Right ventricle myocardium superior (tissue), 1 donor: ENCODE data around the gene ME2. TPM values are rescaled to one million over a fixed set of nuclear protein-coding genes. Genes with fewer than 3 reads are reported as not detected.
A peak's percentile ranks its signal among the peaks of the same experiment; 100 is the strongest.
"Not testable (repeated sequence)": the region's sequence is repeated elsewhere in the genome, so short reads cannot be mapped to it uniquely, and the experiment has no call there.

Experiments
- ATAC-seq: fragments of 200-7000 bp; cut with Tn5 transposase; one replicate; pipeline ENCODE4 v1.9.1; 2020; ENCODE audit warnings: mild to moderate bottlenecking; ENCODE audit not compliant: poor library complexity
- DNase-seq: peaks from one replicate; pipeline ENCODE4 v3.0.0-alpha.2; 2020
- intact Hi-C: fragments of 100-400 bp; cut with DNase I; formaldehyde crosslinking; loops from one replicate; pipeline ENCODE4 v1.11.2; 2022
- total RNA-seq: library from RNA; stranded (reverse); fragmentation: NEBNext Ultra II Directional; extraction: Animal tissue kit (Norgen Biotek cat#: 25700); gene quantifications from one replicate; pipeline ENCODE4 v1.2.1, GENCODE V29; 2021
- donor health status: DM: no; HTN: yes; CAD: no; lungs with severe emphysema.

ME2 gene
- total RNA-seq, 1 donor from 2014 or later: 92.6 TPM

DNA sequence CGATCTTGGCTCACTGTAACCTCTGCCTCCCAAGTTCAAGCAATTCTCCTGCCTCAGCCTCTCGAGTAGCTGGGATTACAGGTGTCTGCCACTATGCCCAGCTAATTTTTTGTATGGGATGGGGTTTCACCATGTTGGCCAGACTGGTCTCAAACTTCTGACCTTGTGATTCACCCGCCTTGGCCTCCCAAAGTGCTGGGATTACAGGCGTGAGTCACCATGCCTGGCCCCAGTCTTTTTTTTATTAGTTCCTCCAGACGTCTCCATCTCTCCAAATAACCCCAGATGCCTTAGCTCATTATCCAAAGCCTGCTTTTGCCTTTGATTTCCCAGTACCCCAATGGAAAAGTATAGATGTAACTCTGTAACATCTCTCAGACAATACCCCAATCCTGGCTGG, 21.8 kb upstream of the ME2 start:
- ATAC-seq, intact Hi-C loops, DNase-seq: not testable (repeated sequence)

DNA sequence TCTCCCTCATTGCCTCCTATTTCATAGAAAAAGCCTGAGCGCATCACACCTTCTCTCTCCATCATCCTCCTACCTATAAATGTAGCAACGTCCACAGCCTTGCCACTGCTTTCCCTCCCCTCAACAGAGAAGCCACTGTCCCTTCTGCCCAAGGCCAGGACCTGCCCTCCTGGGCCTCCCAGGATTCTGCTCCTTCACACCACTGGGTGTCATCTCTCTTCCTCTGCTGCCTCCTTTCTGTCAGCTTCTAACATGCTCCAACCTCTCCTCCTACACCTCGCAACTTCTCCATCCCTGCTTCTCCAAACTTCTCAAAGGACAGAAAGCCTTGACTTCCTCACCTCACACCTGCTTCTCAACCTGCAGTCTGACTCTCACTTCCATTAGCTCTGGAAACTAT, 21.2 kb upstream of the ME2 start:
- no peak for DNase-seq
- ATAC-seq: no peak
- intact Hi-C loops: no loop called here

DNA sequence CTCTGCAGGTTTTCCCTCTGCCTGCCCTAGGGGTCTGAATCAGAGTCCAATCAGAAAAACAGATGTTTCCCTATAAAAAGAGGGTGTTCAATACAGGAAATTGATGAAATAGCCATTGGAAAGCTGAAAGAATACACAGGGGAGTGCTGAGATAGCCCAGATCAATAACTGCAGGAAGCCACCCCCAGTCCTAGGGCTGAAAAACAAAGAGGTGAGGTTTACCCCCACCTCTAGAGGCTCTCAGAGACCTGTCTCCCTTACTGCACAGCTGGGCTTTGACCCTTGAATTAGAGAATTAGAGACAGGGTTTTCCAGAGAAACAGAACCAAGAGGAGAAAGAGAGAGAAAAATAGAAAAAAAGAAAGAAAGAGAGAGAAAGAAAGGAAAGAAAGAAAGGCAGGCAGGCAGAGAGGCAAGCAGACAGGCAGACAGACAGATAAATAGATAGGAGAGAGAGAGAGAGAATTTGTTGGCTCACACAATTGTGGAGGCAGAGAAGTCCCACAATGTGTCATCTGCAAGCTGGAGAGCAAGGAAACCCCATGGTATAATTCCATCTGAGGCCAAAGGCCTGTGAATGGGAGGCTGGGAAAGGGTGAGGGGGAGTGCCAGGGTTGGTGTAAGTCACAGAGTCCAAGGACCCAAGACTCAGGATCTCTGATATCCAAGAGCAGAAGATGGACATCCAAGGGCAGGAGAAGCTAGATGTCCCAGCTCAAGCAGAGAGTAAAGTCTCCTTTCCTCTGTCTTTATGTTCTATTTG, 18.9 kb upstream of the ME2 start:
- ATAC-seq: no peak
- no peak for DNase-seq
- intact Hi-C loops: no loop called here

DNA sequence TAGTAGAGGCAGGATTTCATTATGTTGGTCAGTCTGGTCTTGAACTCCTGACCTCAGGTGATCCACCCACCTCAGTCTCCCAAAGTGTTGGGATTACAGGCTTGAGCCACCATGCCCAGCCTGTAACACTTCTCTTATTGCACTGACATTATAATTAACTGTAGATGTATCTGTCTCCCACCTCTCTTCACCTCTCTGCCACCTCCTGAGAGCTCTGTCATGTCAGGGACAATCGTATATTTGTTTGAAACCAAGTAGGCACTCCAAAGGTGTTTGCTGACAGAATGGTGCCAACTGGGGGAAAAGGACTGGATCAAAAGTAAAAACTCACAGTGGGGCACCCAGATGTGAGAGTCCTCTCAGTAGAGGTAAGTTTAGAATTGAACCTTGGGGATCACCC, 17.3 kb upstream of the ME2 start:
- DNase-seq (no peak), ATAC-seq (peak; percentile 68)
- intact Hi-C loops: no loop called here

DNA sequence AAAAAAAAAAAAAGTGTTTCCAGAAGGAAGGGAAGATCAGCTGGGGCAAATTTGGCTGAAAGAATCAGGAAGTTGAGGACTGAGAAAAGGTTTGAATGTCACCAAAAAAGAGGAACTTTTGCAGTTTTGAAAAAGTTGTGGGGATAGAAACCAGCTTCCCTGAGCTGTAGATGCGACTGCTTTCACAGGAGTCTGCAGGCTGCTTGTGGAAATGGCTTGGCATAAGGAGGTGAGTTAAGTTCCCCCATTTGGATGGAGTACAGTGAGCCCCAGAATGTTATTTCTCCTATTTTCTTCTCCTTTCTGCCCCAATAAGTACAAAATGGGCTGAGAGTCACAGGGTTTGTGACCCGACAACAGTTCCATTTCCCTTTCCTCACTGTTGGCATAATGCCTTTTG, 16.5 kb upstream of the ME2 start:
- no peak for DNase-seq
- peak; percentile 42 for ATAC-seq
- intact Hi-C loops: no loop called here

DNA sequence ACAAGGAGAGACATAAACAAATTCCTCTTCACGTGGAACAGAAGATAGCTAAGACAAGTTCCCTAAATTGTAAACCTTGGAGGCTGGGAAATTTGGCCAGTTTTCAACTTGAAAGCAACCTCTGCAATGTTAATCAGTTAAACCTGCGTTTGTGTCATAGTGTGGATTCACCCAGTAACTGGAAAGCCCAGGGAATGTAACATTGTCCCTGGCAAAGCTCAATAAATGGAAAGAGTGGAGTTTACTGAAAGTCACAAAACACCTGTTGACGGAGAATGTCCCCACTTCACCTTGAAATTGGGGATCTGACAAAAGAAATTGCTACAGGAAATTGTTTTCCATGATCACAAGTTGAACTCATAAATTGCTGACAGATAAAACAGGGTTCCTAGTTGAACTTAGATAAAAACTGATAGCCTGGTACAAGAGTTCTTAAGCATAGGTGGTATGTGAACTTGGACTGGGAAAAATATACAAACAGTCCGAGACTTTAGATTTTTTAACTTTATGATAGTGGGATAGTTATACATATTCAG, 15.0 kb upstream of the ME2 start:
- DNase-seq (no peak), ATAC-seq (no peak)
- intact Hi-C loops: no loop called here

DNA sequence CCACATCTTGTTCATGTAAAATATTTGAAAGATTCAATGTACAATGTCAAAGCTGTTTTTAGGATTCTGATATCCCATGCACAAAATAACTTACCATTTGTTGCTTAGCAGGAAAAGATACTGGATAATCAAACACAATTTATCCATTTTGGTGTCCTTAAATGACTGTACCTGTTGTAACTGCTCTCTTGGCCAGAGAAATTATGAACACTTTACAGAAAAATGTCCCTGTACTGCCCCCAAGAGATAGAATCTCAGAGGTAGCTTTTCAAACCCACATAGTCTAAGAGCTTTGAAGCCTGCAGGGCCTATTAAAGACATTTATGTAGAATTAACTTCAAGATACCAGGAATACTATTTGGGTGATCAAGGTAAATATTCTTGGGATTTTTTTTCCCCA, 12.2 kb upstream of the ME2 start:
- ATAC-seq (peak; percentile 86), DNase-seq (no peak)
- intact Hi-C loops: no loop called here

DNA sequence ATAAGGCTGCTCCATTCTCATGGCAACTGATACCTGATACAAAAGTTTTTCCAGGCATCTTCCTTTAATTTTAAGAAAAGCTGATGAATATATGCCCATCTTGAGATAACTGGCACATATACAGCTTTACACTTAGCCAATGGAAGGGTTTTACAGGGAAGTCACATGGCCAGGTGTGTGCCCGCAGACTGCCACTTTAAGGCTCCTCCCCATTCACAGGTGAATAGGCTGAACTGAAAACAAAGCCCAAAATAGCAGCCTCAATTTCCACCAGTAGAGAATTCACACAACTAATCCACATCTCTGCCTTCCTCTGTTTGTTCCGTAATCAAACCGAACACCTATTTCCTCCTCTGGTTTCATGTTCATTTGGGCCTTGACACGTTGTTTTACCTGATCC, 9.8 kb upstream of the ME2 start:
- intact Hi-C loops: no loop called here
- DNase-seq (no peak), ATAC-seq (no peak)

DNA sequence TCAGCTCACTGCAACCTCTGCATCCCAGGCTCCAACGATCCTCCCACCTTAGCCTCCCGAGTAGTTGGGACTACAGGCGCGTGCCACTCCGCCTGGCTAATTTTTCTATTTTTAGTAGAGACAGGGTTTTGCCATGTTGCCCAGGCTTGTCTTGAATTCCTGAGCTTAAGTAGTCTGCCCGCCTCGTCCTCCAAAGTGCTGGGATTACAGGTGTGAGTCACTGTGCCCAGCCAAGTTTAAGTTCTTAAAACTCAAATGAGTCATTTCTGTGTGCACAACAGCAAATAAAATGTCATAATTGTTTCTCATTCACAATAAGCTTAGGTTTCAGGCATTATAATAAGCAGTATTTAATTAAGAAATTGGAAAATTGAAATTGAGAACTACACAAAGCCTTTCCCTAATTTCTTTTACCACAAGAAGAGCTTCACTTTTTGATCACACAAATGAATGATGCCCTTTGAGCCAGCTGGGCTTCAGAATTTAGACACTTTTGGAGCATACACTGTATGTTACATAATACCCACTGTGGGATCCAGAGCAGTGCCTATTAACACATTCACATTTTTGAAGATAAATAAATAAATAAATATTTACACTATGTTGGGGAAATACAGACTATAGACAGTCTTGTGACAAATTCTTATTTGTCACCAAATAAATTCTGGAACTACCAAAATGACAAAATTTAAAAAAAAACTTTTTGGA, 8.6 kb upstream of the ME2 start:
- ATAC-seq (no peak), DNase-seq (no peak)
- intact Hi-C loops: no loop called here

DNA sequence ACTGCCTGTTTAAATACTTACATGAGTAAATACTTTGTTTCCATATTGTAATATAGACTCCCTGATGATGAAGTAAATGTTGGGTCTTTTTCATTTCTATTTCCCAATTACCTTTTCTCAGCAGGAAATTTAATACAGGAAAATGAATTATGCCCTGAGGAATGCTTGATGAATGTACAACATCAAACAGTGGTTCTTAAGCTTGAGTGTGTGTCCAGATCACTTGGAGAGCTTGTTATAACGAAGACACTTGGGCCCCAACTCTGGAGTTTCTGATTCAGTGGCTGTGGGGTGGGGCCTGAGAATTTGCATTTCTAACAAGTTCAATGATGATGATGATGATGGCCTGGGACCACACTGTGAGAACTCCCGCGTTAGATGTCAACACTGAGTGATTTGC, 7.1 kb upstream of the ME2 start:
- no peak for ATAC-seq
- DNase-seq: no peak
- intact Hi-C loops: no loop called here

DNA sequence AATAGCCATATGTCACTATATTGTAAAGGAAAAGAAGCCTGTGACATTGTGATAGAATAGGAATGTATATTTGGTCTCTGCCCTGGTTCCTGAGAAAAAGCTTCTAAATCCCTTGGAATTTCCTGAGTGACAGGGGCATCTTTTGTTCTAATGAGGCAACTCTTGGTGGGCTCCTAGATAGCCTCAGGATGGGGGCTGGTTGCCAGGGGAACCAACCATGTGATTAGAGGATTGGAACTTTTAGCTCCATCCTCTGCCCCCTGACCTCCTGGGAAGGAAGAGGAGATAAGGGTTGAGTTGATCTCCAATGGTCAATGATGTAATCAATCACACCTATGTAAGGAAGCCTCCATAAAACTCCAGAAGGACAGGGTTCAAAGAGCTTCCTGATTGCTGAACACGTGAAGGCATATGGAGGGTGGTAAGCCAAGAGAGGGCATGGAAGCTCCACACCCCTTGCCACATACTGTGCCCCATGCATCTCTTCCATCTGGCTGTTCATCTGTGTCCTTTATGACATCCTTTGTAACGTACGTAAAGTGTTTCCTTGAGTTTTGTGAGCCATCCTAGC, 2.9 kb upstream of the ME2 start:
- intact Hi-C loops: loop anchor here (5.0 kb wide), 1 partner anchor 59 kb away; no protein-coding TSS in a partner anchor
- ATAC-seq (no peak), DNase-seq (no peak)

DNA sequence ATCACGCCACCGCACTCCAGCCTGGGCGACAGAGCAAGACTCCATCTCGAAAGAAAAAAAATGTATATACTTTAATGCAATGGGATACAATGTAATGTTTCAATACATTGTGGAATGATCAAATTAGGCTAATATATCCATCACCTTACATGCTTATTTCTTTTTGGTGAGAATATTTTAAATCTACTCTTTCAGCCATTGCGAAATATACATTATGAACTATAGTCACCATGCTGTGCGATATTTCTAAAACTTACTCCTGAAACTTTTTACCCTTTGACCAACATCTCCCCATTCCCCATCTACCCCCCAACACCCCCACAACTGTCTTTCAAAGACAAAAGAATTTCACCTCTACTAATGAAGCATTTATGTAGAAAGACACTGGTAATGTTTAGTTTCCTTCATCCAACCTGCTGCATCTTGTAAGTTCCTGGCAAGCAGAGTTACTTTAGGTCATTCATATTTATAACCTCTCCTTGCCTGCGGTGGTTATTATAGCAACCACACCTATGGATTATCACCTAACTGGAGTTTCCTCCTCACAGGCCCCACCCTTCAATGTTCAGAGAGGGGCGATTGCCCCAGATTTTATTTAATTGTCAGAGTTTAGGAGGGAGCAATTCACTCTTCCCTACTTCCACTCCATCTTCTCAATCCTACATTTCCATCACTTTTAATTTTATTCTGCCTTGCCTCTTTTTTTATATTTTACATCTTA, 1.2 kb upstream of the ME2 start:
- ATAC-seq (no peak), DNase-seq (no peak)
- intact Hi-C loops: loop anchor here (5.0 kb wide), 1 partner anchor 60 kb away; no protein-coding TSS in a partner anchor

DNA sequence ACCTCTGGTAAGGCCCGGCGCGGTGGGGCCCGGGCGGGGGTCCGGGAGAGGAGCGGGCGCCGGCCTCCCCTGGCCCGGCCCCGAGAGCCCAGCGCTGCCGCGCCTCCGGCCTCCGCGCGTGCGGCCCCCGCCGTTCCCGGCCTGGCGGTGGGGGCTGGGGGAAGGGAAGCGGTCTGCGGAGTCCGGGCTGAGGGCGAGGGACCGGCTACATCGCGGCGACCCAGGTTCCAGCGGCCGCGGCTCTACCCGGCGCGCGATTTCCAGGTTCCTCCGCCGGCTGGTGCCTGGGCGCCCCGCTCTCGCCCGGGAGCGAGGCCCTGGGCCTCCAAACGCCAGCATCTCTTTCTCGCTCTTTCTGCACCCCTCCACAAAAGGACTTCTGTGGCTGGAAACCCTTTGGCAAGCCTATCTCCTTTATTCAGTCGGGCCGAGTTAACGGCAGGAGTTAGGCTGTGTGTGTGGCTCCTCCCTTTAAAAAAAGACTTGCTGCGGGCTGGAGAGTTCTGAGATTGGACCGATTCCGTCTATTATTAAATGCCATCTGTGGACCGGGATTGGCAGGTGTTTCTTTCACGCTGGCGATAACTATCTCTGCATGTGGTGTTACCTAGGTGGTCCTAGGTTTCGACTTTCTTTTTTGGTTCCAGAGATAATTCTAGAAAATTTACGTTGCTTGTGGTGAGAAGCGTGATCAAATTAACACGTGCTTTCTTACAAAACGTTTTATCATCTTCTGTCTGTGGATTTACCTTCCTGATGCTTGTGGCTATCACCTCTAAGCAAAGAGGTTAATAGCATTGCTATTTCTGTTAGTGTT, 592 bp downstream of the ME2 start:
- ATAC-seq (peak; percentile 57), DNase-seq (no peak)
- intact Hi-C loops: loop anchor here (5.0 kb wide), 1 partner anchor 62 kb away; no protein-coding TSS in a partner anchor

DNA sequence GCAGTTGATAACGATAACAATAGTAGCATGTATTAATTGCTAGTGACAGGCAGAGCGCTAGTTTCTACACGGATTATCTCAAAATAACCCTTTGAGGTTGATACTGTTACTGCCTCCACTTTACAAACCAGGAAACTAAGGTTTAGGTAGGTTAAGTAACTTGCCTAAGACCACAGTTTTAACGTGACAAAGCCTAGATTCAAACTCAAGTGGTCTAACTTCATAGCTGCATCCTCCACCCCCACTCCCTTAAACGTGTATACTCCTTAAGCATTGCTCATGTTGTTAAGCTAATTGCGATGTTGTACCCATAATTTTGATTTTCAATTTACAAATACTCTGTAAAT, 1.2 kb downstream of the ME2 start:
- DNase-seq (no peak), ATAC-seq (no peak)
- intact Hi-C loops: no loop called here

DNA sequence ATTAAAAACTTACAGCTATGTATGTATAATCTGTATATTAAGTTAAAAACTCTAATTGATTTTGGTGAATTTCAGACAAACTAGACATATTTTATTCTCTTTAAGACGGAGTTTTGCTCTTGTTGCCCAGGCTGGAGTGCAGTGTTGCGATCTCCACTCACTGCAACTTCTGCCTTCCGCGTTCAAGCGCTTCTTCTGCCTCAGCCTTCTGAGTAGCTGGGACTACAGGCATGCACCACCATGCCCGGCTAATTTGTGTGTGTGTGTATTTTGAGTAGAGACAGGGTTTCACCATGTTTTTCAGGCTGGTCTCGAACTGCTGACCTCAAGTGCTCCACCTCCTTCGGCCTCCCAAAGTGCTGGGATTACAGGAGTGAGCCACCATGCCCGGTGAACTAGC, 2.0 kb downstream of the ME2 start:
- DNase-seq, ATAC-seq, intact Hi-C loops: not testable (repeated sequence)

DNA sequence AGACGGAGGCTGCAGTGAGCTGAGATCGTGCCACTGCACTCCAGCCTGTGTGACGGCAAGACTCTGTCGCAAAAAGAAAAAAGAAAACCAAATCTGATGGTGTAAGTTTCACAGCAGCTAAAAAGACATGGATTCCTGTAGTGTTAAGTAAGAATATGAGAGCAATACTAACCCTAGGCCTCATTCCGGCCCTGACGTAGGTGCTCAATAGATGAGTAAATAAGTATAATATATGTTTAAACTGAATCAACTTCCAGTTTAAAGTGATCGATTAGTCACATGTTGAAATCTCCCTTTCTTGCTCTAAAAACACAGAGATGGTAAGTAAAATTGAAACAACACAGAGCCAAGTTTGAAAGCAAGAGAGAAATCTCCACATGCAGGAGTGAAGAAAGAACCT, 8.0 kb downstream of the ME2 start:
- no peak for DNase-seq
- ATAC-seq: no peak
- intact Hi-C loops: no loop called here

DNA sequence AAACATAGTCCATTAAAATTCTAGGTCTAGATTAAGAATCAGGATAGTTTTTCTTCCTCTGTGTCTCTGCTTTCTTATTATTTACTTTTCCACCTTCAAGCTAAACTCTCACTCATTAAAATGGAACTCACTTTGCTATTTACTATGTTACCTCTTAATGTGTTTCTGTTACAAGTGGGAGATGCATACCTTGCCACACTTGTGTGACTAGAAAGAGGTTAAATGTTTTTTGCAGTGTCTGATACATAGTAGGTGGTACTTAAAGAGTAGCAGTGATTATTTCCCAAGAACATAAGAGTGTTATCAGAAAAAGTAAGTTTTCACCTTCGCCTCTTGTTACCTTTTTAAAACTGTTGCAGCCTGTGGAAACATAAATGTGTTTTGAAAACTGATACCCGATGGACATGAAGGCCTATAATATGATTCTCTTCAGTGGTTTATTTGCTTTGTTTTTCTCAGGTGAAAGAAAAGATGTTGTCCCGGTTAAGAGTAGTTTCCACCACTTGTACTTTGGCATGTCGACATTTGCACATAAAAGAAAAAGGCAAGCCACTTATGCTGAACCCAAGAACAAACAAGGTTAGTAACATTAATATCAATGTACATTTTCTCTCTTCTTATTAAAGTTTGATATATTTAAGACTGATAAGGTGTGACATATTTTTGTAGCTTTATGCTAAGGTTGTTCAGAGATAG, 16.6 kb downstream of the ME2 start:
- ATAC-seq (no peak), DNase-seq (no peak)
- intact Hi-C loops: no loop called here

DNA sequence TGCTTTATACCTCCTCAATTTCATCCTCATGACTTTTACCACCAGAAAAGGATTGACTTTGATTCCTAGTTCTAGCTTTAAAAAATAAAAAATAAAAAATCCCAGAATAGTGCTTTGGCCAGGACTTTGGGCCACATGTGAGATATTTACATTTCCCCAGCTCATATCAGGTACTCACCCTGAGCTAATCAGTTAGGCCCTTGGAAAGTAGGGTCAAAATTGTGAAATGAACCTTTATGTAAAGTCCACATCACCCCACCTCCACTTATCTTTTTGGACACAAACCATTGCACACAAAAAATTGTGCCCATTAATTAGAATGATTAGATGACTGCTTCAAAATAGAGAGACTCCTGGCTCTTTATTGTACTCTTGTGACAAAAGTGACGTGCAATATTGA, 17.2 kb downstream of the ME2 start:
- no peak for DNase-seq
- ATAC-seq: no peak

More for the DNA sequence above, 17.2 kb downstream of the ME2 start:
- intact Hi-C loops: no loop called here
